ENCODE results near the gene CASR.

Gene CASR

DNA sequence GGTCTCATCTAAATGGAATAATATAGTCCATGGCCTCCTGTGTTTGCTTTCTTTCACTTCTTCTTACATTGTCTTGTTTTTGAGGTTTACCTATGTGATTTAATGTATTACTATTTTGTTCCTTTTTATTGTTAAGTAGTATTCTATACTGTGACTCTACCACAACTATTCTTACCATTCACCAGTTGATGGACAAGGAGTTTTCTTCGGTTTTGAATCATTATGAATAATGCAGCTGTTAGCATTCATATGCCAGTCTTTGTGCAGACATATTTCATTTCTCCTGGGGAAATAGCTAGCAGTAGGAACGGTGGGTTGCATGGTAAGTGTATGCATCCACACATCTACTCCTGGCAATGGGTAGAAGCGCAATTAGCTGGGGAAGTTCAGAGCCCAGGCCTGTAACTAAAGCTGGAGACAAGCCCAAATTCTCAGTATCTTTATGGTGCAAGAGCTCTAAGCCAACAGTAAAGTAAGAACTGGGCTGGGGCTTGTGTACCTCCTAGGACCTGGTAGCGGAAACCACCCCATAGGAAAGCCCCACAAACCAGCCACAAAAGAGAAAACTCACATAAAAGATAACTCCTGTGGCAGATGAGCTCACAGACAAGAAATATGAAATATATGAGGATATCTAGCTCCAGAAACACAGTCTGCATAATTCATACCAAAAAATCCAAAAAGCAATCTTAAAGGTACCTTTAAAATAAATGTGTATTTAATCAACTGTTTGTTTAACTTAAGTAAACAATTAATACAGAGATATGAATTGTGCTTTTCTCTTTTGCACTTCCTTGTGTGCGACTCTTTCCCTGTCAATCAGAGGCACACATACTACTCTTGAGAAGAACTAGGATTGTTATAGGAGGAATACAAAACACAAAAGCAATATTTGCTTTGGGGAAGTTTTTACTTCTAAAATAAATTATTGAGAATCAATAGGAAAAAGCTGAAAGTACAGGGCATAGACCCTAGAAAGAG is 138.9 kb downstream of the CASR start:
- no peak for DNase-seq
- Mint-ChIP-seq H3K4me3 (no peak overlapping the region), H3K4me1 (no peaks in the 10 kb centered on the region), H3K36me3 (ENCODE audit: low read depth) (peaks cover 4% of the 10 kb centered on the region), H3K9me3 (peaks cover 20% of the 10 kb centered on the region), H3K27me3 (ENCODE audit: low read depth, poor library complexity) (peaks cover 13% of the 10 kb centered on the region), H3K27ac (no peak overlapping the region)
- TF ChIP-seq, protein P1, sequence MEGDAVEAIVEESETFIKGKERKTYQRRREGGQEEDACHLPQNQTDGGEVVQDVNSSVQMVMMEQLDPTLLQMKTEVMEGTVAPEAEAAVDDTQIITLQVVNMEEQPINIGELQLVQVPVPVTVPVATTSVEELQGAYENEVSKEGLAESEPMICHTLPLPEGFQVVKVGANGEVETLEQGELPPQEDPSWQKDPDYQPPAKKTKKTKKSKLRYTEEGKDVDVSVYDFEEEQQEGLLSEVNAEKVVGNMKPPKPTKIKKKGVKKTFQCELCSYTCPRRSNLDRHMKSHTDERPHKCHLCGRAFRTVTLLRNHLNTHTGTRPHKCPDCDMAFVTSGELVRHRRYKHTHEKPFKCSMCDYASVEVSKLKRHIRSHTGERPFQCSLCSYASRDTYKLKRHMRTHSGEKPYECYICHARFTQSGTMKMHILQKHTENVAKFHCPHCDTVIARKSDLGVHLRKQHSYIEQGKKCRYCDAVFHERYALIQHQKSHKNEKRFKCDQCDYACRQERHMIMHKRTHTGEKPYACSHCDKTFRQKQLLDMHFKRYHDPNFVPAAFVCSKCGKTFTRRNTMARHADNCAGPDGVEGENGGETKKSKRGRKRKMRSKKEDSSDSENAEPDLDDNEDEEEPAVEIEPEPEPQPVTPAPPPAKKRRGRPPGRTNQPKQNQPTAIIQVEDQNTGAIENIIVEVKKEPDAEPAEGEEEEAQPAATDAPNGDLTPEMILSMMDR (IDR thresholded peaks at IDR 0.05): no peak

DNA sequence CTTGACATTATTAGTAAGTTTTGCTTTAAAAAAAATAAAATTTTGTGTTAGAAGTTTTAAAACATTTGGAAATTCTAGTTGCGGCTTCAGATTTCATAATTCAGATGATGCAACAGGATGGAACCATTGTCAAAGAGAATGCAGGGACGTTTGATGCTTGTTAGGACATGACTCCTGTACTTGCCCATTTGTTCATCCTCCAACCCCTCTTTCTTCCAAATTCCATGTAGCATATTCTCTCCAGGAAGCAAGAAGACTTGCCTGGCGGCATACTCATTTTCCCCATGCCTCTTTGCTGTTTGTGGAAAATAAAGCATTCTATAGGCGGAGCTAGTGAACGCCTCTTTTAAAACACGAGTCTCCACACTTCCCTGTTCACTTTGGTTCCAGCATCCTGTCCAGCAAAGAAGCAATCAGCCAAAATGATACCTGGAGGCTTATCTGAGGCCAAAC is 141.4 kb downstream of the CASR start, which contains the start of gene CSTA:
Gene CSTA (plus strand): TSS at position 378 of the 453 bp plus-strand sequence. CDS start 45 bp downstream, at position 423.
- Mint-ChIP-seq H3K4me1 (no peaks in the 10 kb centered on the region), H3K4me3 (no peak within 1 kb of the TSS), H3K27me3 (ENCODE audit: low read depth, poor library complexity) (peaks cover 9% of the 10 kb centered on the region), H3K27ac (no peak within 1 kb of the TSS), H3K36me3 (ENCODE audit: low read depth) (no peaks in the 10 kb centered on the region), H3K9me3 (peaks cover 6% of the 10 kb centered on the region)
- DNase-seq: no peak
- TF ChIP-seq, protein P1 (IDR thresholded peaks at IDR 0.05): no peak

DNA sequence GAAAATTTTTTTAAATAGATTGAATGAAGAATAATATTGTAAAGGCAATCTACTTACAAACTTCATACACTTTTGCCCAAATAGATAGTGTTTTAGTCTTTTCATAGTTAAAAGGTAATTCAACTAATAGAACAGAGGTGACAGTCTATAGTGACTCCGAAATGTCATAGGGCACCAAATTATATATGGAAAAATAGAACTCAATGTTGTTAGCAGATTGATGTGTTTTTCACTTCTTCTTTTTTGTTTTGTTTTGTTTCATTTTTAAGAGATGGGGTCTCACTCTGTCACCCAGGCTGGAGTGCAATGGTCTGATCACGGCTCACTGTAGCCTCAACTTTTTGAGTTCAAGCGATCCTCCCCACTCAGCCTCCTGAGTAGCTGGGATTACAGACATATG is 142.3 kb downstream of the CASR start:
- DNase-seq: no peak
- Mint-ChIP-seq H3K9me3 (no peaks in the 10 kb centered on the region), H3K36me3 (ENCODE audit: low read depth) (no peaks in the 10 kb centered on the region), H3K4me3 (no peak overlapping the region), H3K27me3 (ENCODE audit: low read depth, poor library complexity) (peaks cover 9% of the 10 kb centered on the region), H3K27ac (no peak overlapping the region), H3K4me1 (no peaks in the 10 kb centered on the region)
- TF ChIP-seq, protein P1 (IDR thresholded peaks at IDR 0.05): no peak

DNA sequence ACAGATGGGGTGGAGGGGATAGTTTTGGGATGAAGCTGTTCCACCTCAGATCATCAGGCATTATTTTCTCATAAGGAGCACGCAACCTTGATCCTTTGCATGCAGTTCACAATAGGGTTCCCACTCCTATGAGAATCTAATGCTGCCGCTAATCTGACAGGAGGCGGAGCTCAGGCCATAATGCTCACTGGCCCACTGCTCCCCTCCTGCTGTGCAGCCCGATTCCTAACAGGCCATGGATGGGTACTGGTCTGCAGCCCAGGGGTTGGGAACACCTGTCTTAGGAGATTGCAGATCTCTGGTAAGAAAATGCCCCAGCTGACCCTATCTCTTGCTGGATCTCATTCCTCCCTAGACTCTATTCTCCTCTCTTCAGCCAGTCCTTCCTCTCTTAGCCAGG is 148.4 kb downstream of the CASR start:
- DNase-seq: no peak
- H3K4me3 Mint-ChIP-seq: no peak overlapping the region
- H3K27me3 Mint-ChIP-seq (ENCODE audit: low read depth, poor library complexity): peaks cover 9% of the 10 kb centered on the region
- no peaks in the 10 kb centered on the region for H3K36me3 Mint-ChIP-seq (ENCODE audit: low read depth)
- no peak overlapping the region for H3K27ac Mint-ChIP-seq
- H3K4me1 Mint-ChIP-seq: no peaks in the 10 kb centered on the region
- no peaks in the 10 kb centered on the region for H3K9me3 Mint-ChIP-seq
- TF ChIP-seq, protein P1 (IDR thresholded peaks at IDR 0.05): no peak

DNA sequence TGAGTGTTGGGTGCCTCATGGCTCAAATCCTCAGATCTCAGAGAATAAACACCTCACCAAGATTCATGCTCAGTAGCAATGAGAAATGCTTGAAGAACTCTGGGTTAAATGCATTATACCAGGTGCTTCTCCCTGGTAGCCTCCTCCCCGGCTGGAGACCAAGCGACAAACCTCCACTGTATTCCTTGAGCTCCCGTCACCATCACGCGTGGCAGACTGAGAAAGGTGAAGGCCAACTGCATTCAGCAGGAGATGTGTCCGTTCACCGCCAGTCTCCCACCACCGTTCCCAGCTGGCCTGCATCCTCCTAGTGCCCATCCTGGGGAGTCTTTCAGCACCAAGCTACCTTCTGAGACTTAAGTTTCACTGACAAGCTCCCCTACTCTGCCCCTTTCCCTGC is 149.1 kb downstream of the CASR start:
- DNase-seq: no peak
- Mint-ChIP-seq H3K9me3 (no peaks in the 10 kb centered on the region), H3K4me3 (no peak overlapping the region), H3K27ac (no peak overlapping the region), H3K4me1 (no peaks in the 10 kb centered on the region), H3K27me3 (ENCODE audit: low read depth, poor library complexity) (peaks cover 9% of the 10 kb centered on the region), H3K36me3 (ENCODE audit: low read depth) (no peaks in the 10 kb centered on the region)
- TF ChIP-seq, protein P1 (IDR thresholded peaks at IDR 0.05): no peak

Measured in nephron progenitor cell (in vitro differentiated cells).